ENCODE data around the gene TMEM92.
A peak's percentile ranks its signal among the peaks of the same experiment; 100 is the strongest.
"Not testable (repeated sequence)": the region's sequence is repeated elsewhere in the genome, so short reads cannot be mapped to it uniquely, and the experiment has no call there.

The TMEM92 gene

DNA sequence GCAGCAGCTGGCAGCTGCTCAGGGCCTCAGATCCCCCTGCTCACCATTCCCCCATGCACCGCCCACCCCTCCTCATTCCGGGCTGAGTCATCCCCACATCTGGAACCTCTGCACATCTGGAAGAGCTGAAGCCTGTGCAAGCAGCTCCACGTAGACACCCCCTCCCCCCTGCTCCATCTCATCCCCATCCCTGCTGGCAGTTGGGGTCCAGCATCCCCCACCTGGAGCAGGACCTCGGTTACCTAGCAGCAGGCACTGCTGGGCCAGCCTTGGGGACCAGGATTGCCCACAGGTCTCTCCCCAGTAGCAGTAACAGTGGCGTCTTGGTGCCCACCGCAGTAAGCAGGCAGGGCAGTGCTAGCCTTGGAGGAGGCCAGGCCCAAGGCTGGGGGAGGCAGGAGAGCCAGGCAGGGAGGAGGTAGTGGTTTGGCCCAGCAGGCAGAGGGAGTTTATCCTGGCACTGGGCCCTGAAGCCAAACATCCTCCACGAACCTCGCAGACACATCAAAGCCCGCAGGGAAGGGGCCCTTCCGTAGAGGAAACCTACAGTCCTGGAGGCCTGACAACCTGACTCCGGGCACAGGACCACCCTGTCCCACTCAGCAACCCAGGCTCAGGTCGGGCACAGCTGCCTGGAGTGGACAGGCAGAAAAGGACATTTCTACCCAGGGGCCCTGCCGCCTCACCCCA lies 7.7 kb upstream of the TMEM92 start:
- in situ Hi-C loops (cut with MboI; ENCODE audit: low sequenced_read_pairs), result no loop called here
- DNase-seq (ENCODE audit: low spot score in 2 of 2), result no peak
- Histone ChIP-seq H3K4me3 (no peak overlapping the region), H3K27me3 (ENCODE audit: low read depth) (peaks cover 3% of the 10 kb centered on the region; the same call in 1 of the 2 replicates), H3K9me3 (no peaks in the 10 kb centered on the region), H3K4me1 (no peaks in the 10 kb centered on the region), H3K36me3 (replicated peaks) (no peaks in the 10 kb centered on the region)

DNA sequence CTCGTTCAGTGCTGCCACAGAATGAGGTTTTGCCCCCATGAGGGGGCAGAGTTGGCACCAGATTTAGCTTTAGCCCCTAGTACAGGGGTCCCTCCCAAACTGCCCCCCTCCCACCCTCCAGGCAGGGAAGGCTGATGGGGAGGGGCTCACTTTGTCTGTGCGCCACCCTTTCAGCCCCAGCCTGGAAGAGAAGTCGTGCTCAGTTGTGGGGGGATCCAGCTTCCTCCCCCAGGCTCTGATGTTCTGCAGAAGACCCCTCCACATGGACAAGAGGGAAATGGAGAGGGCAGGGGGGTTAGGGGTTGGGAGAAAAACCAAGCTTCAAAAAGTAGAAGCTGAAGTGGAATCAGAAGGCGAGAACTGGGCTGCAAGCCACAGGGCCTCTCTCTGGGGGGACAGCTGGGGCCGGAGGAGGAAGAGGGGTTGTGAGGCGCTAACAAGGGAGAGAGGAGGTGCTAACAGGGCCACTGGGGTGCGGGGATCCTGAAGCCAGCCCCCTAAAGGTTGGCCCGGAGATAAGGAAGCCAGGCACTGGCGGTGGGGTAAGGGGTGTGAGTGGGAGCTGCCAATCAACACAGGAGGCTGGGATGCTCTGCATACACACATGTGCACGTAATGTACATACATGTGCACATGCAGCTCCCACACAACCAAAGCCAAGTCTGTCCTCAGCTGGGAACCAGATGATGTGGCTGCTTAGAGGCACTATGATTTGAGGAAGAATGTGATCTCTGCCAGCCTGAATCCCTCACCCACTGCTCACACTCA lies 7.0 kb upstream of the TMEM92 start:
- in situ Hi-C loops (cut with MboI; ENCODE audit: low sequenced_read_pairs), result no loop called here
- no peaks in the 10 kb centered on the region for H3K9me3 ChIP-seq
- DNase-seq (ENCODE audit: low spot score in 2 of 2), result no peak
- no peaks in the 10 kb centered on the region for H3K36me3 ChIP-seq (replicated peaks)
- no peak overlapping the region for H3K4me3 ChIP-seq
- no peaks in the 10 kb centered on the region for H3K4me1 ChIP-seq
- peaks cover 3% of the 10 kb centered on the region; the same call in 1 of the 2 replicates for H3K27me3 ChIP-seq (ENCODE audit: low read depth)

DNA sequence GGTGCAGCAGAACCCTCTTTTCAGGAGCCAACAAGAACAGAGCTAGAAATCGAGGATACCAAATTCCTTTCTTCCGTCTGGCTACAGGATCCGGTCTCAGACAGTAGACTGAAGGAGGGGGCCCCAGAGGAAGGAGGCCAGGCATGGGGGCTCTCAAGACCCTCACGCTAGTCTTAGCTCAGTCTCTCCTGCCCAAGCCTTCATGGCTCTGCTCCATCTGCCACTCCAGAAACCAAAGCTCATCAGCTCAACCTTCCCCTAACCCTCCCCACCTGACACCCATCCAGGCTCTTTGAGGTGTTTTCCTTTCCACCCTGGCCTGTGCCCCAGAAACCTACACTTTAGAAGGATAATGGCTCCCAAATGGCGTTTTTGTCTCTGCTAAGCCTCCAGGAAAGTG lies 6.2 kb upstream of the TMEM92 start:
- in situ Hi-C loops (cut with MboI; ENCODE audit: low sequenced_read_pairs), result no loop called here
- no peaks in the 10 kb centered on the region; the same call in 1 of the 2 replicates for H3K4me1 ChIP-seq
- H3K4me3 ChIP-seq, result no peak overlapping the region
- DNase-seq (ENCODE audit: low spot score in 2 of 2), result no peak
- no peaks in the 10 kb centered on the region for H3K9me3 ChIP-seq
- peaks cover 3% of the 10 kb centered on the region; the same call in 1 of the 2 replicates for H3K27me3 ChIP-seq (ENCODE audit: low read depth)
- no peaks in the 10 kb centered on the region for H3K36me3 ChIP-seq (replicated peaks)

GRCh38 chr17:50268743-50269275 lies 5.5 kb upstream of the TMEM92 start:
- in situ Hi-C loops (cut with MboI; ENCODE audit: low sequenced_read_pairs), result no loop called here
- Histone ChIP-seq H3K9me3 (no peaks in the 10 kb centered on the region), H3K4me1 (peaks cover 2% of the 10 kb centered on the region; the same call in 1 of the 2 replicates), H3K36me3 (replicated peaks) (no peaks in the 10 kb centered on the region), H3K4me3 (no peak overlapping the region), H3K27me3 (ENCODE audit: low read depth) (peaks cover 3% of the 10 kb centered on the region; the same call in 1 of the 2 replicates)
- no peak for DNase-seq (ENCODE audit: low spot score in 2 of 2)

DNA sequence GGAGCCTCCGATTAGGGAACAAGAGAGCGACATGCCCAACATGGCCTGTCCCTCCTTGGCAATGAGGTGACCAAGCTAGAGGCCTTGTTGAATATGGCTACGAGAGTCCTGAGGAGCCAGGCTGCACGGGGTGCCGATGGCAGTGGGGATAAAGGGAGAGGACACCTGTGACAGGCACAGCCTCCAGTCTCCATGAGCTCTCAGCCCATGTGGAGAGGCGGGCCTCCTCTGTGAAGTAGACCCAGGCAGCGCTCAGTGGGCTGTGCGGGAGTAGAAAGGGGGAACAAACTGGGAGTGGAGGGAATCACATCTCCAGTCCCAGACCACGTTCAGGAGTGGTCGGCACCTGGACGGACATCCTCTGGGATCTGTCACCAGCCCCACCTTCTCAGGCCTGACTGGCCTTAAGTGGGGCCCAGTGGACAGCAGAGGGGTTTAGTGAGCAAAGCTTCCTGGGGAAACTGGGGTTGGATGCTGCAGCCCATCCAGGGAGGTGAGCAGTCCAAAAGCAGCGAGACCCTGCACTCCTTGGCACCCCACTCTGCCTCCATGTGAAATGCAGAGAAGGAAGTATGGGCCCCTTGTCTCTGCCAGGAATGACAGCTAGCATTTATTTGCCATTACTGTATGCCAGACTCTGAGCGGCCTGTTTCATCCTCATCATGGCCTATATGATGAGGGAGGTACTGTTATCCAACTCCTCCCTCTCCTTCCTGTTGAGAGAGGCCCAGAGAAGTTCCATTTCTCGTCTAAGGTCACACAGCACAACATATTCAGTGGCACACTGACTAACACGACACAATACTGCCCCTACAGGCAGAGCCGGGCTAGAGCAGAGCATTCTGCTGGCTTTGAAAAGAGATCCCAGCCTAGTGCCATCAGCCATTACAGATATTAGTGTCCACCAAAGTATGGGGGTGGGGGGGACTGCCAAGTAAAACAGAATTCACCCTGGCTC lies 4.5 kb upstream of the TMEM92 start:
- no peaks in the 10 kb centered on the region for H3K36me3 ChIP-seq (replicated peaks)
- DNase-seq (ENCODE audit: low spot score in 2 of 2), result peak in 1 of 2 experiments; percentile 72
- H3K4me3 ChIP-seq, result no peak overlapping the region
- peaks cover 2% of the 10 kb centered on the region; the same call in 1 of the 2 replicates for H3K4me1 ChIP-seq
- in situ Hi-C loops (cut with MboI; ENCODE audit: low sequenced_read_pairs), result no loop called here
- H3K27me3 ChIP-seq (ENCODE audit: low read depth), result peaks cover 12% of the 10 kb centered on the region
- no peaks in the 10 kb centered on the region for H3K9me3 ChIP-seq

DNA sequence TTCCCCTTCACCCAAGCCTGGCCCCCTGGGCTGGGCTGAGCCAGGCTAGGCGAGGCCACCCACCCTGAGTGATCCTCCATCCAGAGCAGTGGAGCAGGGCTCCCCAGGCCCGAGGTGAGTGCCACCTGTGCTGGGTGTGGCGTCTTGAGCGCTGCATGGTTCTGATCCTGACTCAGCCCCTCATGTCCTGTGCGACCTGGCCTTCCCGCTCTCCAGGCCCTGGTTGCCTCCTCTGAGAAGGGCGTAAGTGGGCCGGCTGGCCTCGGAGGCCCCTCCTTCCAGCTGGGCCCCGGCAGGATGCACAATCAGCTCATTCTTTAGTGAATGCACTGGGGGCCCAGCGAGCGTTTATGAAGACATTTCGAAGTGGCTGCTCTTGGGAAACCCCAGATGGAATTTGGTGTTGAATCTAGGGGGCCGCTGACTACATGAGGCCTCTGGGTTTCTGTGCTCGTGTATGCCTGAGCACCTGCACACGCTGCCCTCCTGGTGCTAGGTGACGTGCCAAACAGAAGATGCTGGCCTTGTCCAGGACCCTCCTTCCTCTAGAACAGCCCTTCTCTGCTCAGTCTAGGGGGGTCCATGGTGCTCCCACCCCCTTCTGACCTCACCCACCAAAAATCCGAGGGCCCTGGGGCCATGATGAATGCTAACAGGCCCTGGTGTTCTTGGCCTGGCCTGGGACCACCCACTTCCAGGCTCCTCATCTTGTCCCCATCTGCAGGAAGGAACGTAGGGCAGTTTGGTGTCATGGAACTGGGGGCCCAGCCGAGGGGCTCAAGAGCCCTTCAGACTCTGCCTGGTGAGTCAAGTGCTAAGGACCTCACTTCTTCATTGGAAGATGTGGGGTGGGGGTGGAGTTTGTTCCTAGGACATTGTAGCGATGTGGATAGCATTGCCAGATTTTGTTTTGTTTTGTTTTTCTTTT lies 3.6 kb upstream of the TMEM92 start:
- H3K4me3 ChIP-seq, result no peak overlapping the region
- peaks cover 2% of the 10 kb centered on the region; the same call in 1 of the 2 replicates for H3K4me1 ChIP-seq
- H3K36me3 ChIP-seq (replicated peaks), result no peaks in the 10 kb centered on the region
- peaks cover 17% of the 10 kb centered on the region for H3K27me3 ChIP-seq (ENCODE audit: low read depth)
- no peaks in the 10 kb centered on the region for H3K9me3 ChIP-seq
- DNase-seq (ENCODE audit: low spot score in 2 of 2), result no peak
- in situ Hi-C loops (cut with MboI; ENCODE audit: low sequenced_read_pairs), result no loop called here

DNA sequence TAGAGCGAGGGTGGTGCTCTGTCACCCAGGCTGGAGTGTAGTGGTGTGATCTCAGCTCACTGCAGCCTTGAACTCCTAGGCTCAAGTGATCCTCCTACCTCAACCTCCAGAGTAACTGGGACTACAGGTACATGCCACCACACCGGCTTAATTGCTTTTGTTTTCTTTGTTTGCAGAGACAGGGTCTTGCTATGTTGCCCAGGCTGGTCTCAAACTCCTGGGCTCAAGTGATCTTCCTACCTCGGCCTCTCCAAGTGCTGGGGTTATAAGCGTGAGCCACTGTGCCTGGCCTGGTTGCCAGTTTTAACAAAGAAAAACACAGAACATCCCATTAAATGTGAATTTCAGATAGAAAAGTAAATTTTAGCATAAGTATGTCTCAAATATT lies 2.9 kb upstream of the TMEM92 start:
- in situ Hi-C loops (cut with MboI; ENCODE audit: low sequenced_read_pairs), result not testable (repeated sequence)

GRCh38 chr17:50272246-50272645 lies 2.0 kb upstream of the TMEM92 start:
- DNase-seq (ENCODE audit: low spot score in 2 of 2), result no peak
- peaks cover 20% of the 10 kb centered on the region for H3K27me3 ChIP-seq (ENCODE audit: low read depth)
- in situ Hi-C loops (cut with MboI; ENCODE audit: low sequenced_read_pairs), result no loop called here

More for the DNA sequence above, 2.9 kb upstream of the TMEM92 start:
- not testable (repeated sequence) for H3K4me3 ChIP-seq; H3K4me1 ChIP-seq; H3K9me3 ChIP-seq; DNase-seq (ENCODE audit: low spot score in 2 of 2); H3K36me3 ChIP-seq (replicated peaks)
- peaks cover 20% of the 10 kb centered on the region for H3K27me3 ChIP-seq (ENCODE audit: low read depth)

GRCh38 chr17:50272711-50273653 lies 1.3 kb upstream of the TMEM92 start:
- in situ Hi-C loops (cut with MboI; ENCODE audit: low sequenced_read_pairs), result no loop called here
- Histone ChIP-seq H3K4me1 (peaks cover 2% of the 10 kb centered on the region; the same call in 1 of the 2 replicates), H3K36me3 (replicated peaks) (no peaks in the 10 kb centered on the region), H3K9me3 (no peaks in the 10 kb centered on the region), H3K4me3 (peak overlapping the region; percentile 19), H3K27me3 (ENCODE audit: low read depth) (peaks cover 20% of the 10 kb centered on the region)
- DNase-seq (ENCODE audit: low spot score in 2 of 2), result peak in 1 of 2 experiments; percentile 78

More at GRCh38 chr17:50272246-50272645, 2.0 kb upstream of the TMEM92 start:
- no peaks in the 10 kb centered on the region for H3K36me3 ChIP-seq (replicated peaks)
- peaks cover 2% of the 10 kb centered on the region; the same call in 1 of the 2 replicates for H3K4me1 ChIP-seq
- H3K9me3 ChIP-seq, result no peaks in the 10 kb centered on the region
- no peak overlapping the region for H3K4me3 ChIP-seq

GRCh38 chr17:50273654-50274040 lies 619 bp upstream of the TMEM92 start:
- in situ Hi-C loops (cut with MboI; ENCODE audit: low sequenced_read_pairs), result no loop called here
- Histone ChIP-seq H3K27me3 (ENCODE audit: low read depth) (peaks cover 20% of the 10 kb centered on the region), H3K36me3 (replicated peaks) (no peaks in the 10 kb centered on the region), H3K4me1 (peaks cover 2% of the 10 kb centered on the region; the same call in 1 of the 2 replicates), H3K4me3 (peak overlapping the region; percentile 19), H3K9me3 (no peaks in the 10 kb centered on the region)
- DNase-seq (ENCODE audit: low spot score in 2 of 2), result no peak

GRCh38 chr17:50274897-50275221 lies 593 bp downstream of the TMEM92 start:
- H3K27me3 ChIP-seq (ENCODE audit: low read depth), result peaks cover 20% of the 10 kb centered on the region
- no peak for DNase-seq (ENCODE audit: low spot score in 2 of 2)
- no peaks in the 10 kb centered on the region for H3K9me3 ChIP-seq
- in situ Hi-C loops (cut with MboI; ENCODE audit: low sequenced_read_pairs), result no loop called here
- H3K4me3 ChIP-seq, result no peak overlapping the region
- H3K36me3 ChIP-seq (replicated peaks), result no peaks in the 10 kb centered on the region
- peaks cover 2% of the 10 kb centered on the region; the same call in 1 of the 2 replicates for H3K4me1 ChIP-seq

- no peak overlapping the region for H3K4me3 ChIP-seq
- H3K36me3 ChIP-seq (replicated peaks), result no peaks in the 10 kb centered on the region
- H3K9me3 ChIP-seq, result no peaks in the 10 kb centered on the region
- H3K27me3 ChIP-seq (ENCODE audit: low read depth), result peaks cover 20% of the 10 kb centered on the region
- no peak for DNase-seq (ENCODE audit: low spot score in 2 of 2)
- in situ Hi-C loops (cut with MboI; ENCODE audit: low sequenced_read_pairs), result no loop called here
- H3K4me1 ChIP-seq, result peaks cover 2% of the 10 kb centered on the region; the same call in 1 of the 2 replicates
These were observed 1.0 kb downstream of the TMEM92 start for GRCh38 chr17:50275279-50275678.
